Endothelial cell of umbilical vein (primary cell): ENCODE measurements around the gene CFLAR. TPM values are rescaled to one million over a fixed set of nuclear protein-coding genes. Genes with fewer than 3 reads are reported as not detected.

Experiments
- BruUV-seq: library from RNA; stranded (reverse); fragments of 400-500 nt; replicated peaks from 2 replicates; lab custom pipeline; 2021; lab: Mats Ljungman, UMichigan
- CTCF ChIA-PET: fragments of 300-600, 350-600 bp; sonication (Branson Sonifier 250); formaldehyde crosslinking; loops from one replicate; lab custom pipeline; 2021; ENCODE audit warnings: antibody characterized with exemption, inconsistent platforms; lab: Charles Lee
- POLR2A ChIA-PET: fragments of 300-600, 350-600 bp; sonication (Branson Sonifier 250); formaldehyde crosslinking; loops from one replicate; lab custom pipeline; 2021; ENCODE audit warnings: antibody characterized with exemption, inconsistent platforms; lab: Charles Lee
- DNase-seq: peaks from one replicate; pipeline ENCODE4 v3.0.0-alpha.2; 2011; ENCODE audit warnings: low read depth, low spot score
- FAIRE-seq: peaks from 2 replicates; lab custom pipeline; 2011; peaks lifted over from hg19 to GRCh38; lab: Jason Lieb, UNC
- H2AFZ ChIP-seq: 2 replicates; pipeline ENCODE4 v1.6.0; 2012; ENCODE audit warnings: low read depth, low read length, control low read depth, inconsistent platforms
- H3K27ac ChIP-seq: 2 replicates; pipeline ENCODE4 v1.5.1; 2011; ENCODE audit warnings: low read depth, mild to moderate bottlenecking, control low read depth, low read length, moderate library complexity; ENCODE audit not compliant: insufficient read depth
- H3K27me3 ChIP-seq, 2 experiments: 2 replicates each; pipeline versions ENCODE4 v1.6.0 to v1.6.1; 2011; ENCODE audit warnings: low read length in 2 of 2, mixed read lengths in 1 of 2; ENCODE audit not compliant: control insufficient read depth in 2 of 2, insufficient read depth in 2 of 2
- H3K36me3 ChIP-seq, 2 experiments: 2 replicates in 1 of 2; 3 replicates in 1 of 2; pipeline ENCODE4 v1.5.1; 2011; ENCODE audit warnings: low read length in 2 of 2, mild to moderate bottlenecking in 1 of 2, moderate library complexity in 1 of 2; ENCODE audit not compliant: control insufficient read depth in 2 of 2, insufficient read depth in 2 of 2; ENCODE audit errors: extremely low read depth in 1 of 2
- H3K4me1 ChIP-seq: 3 replicates; pipeline ENCODE4 v1.5.1; 2011; ENCODE audit warnings: mild to moderate bottlenecking, low read length; ENCODE audit not compliant: control insufficient read depth, insufficient read depth; ENCODE audit errors: extremely low read depth
- H3K4me2 ChIP-seq: 2 replicates; pipeline ENCODE4 v1.6.1; 2011; ENCODE audit warnings: low read length, control low read depth, mixed read lengths; ENCODE audit not compliant: insufficient read depth
- H3K4me3 ChIP-seq, 3 experiments: fragments of 200-600 bp in 1 of 3; sonication (generic), shearing (Covaris generic) in 1 of 3; replicated peaks in 1 of 3; 2 replicates each; pipeline ENCODE4 v1.5.1; 2011 to 2016; ENCODE audit warnings: control low read depth in 3 of 3, low read length in 3 of 3, mild to moderate bottlenecking in 2 of 3, inconsistent platforms in 1 of 3, low read depth in 1 of 3, moderate library complexity in 1 of 3; ENCODE audit not compliant: insufficient read depth in 1 of 3
- H3K79me2 ChIP-seq: 2 replicates; pipeline ENCODE4 v1.6.0; 2012; ENCODE audit warnings: low read length, inconsistent platforms; ENCODE audit not compliant: control insufficient read depth, insufficient read depth
- H3K9ac ChIP-seq: replicated peaks from 2 replicates; pipeline ENCODE3; 2011; ENCODE audit warnings: low read length, control low read depth; ENCODE audit not compliant: insufficient read depth; ENCODE audit errors: extremely low read depth
- H3K9me1 ChIP-seq: replicated peaks from 3 replicates; pipeline ENCODE4 v1.6.0; 2011; ENCODE audit warnings: mild to moderate bottlenecking, low read length; ENCODE audit not compliant: control insufficient read depth, insufficient read depth; ENCODE audit errors: extremely low read depth
- H3K9me3 ChIP-seq: replicated peaks from 2 replicates; pipeline ENCODE4 v1.5.1; 2012; ENCODE audit warnings: low read length, inconsistent platforms; ENCODE audit not compliant: control insufficient read depth, insufficient read depth
- H4K20me1 ChIP-seq: replicated peaks from 2 replicates; pipeline ENCODE3; 2011; ENCODE audit warnings: mild to moderate bottlenecking, low read length; ENCODE audit not compliant: control insufficient read depth, insufficient read depth; ENCODE audit errors: extremely low read depth
- EZH2 ChIP-seq: IDR thresholded peaks from 2 replicates; pipeline ENCODE4 v1.6.1; 2012; ENCODE audit warnings: borderline replicate concordance, low read depth, mild to moderate bottlenecking, moderate library complexity, low read length, inconsistent platforms; ENCODE audit not compliant: severe bottlenecking
- FOS ChIP-seq: IDR thresholded peaks from 2 replicates; pipeline ENCODE4 v1.6.1; 2011; ENCODE audit warnings: mild to moderate bottlenecking, low read length, moderate library complexity, borderline replicate concordance; ENCODE audit not compliant: insufficient read depth
- GATA2 ChIP-seq: IDR thresholded peaks from 2 replicates; pipeline ENCODE4 v1.7.0; 2011; ENCODE audit warnings: low read depth, mild to moderate bottlenecking, moderate library complexity, mixed read lengths, low read length; ENCODE audit not compliant: insufficient read length, insufficient read depth
- JUN ChIP-seq: IDR thresholded peaks from 2 replicates; pipeline ENCODE4 v1.6.1; 2011; ENCODE audit warnings: borderline replicate concordance, low read depth; ENCODE audit not compliant: insufficient read length, insufficient read depth
- MYC ChIP-seq: IDR thresholded peaks from one replicate; pipeline ENCODE4 v1.6.1; 2011; ENCODE audit warnings: mild to moderate bottlenecking, low read depth, low read length
- POLR2A ChIP-seq: IDR thresholded peaks from 2 replicates; pipeline ENCODE4 v1.6.1; 2012; ENCODE audit warnings: low read depth, mild to moderate bottlenecking, control low read depth, low read length
- POLR2AphosphoS5 ChIP-seq: IDR thresholded peaks from 2 replicates; pipeline ENCODE4 v1.6.1; 2012; ENCODE audit warnings: low read depth, mild to moderate bottlenecking, control low read depth, low read length, moderate library complexity; ENCODE audit not compliant: insufficient read depth
- dilution Hi-C: fragments of 300-500 bp; cut with MboI; formaldehyde crosslinking; loops from one replicate; pipeline ENCODE4 v1.15.0; 2019; ENCODE audit warnings: low sequenced_read_pairs; ENCODE audit not compliant: extremely low pct_ligation_motif_present
- intact Hi-C: fragments of 100-400 bp; cut with micrococcal nuclease; formaldehyde crosslinking; loops from one replicate; pipeline ENCODE4 v1.10.0; 2022
- polyA plus RNA-seq, 4 experiments: library from polyadenylated mRNA; depleted of rRNA in 3 of 4; stranded (reverse) in 3 of 4; unstranded in 1 of 4; fragments of >200 nt; gene quantifications; 2 replicates each; pipeline versions ENCODE4 v1.2.1 to v1.2.3, GENCODE V29; 2011 to 2012; ENCODE audit warnings: missing spikeins in 1 of 4
- total RNA-seq: library from RNA; stranded (reverse); gene quantifications from 2 replicates; pipeline ENCODE4 v1.2.3, GENCODE V29; 2021
- TF ChIP-seq, protein P1 (sequence below), 2 donors: IDR thresholded peaks; 1 replicate in 1 of 2; 2 replicates in 1 of 2; pipeline ENCODE4 v1.5.1; 2011; ENCODE audit warnings: low read length in 2 of 2, mild to moderate bottlenecking in 2 of 2, moderate library complexity in 2 of 2, control low read depth in 1 of 2, inconsistent platforms in 1 of 2, low read depth in 1 of 2; ENCODE audit not compliant: insufficient read depth in 1 of 2; ENCODE audit errors: extremely low read depth in 1 of 2
- TF ChIP-seq, protein P2 (sequence below): IDR thresholded peaks from 2 replicates; pipeline ENCODE4 v1.6.1; 2011; ENCODE audit not compliant: insufficient read depth, insufficient read length

Gene CFLAR
- total and polyA plus RNA-seq, 2 donors (not counting 3 experiments of a cell fraction or from before 2014, with no cell fraction given) = 104 to 260 TPM

DNA sequence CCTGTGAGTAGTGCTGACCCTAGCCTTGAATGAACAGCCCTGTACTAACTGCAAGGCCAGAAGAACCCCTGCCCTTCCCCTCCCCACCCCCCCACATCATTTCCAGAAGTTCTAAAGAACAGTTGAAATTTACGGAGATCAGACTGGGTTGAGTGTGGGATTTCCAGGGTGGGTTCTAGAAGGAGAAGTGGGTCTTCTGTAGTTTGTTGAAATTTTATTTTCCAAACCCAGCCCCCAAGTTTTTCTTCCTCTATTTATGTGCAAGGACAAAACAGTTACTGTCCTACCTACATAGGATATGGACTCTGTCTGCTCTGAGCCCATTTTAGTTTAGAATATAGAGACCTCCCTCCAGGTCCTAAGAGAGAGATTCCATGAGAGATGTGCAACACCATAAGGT lies 40.7 kb downstream of the CFLAR start:
- Histone ChIP-seq H3K4me2 (no peak overlapping the region), H3K9ac (no peak overlapping the region), H3K79me2 (peaks cover 30% of the 10 kb centered on the region), H3K4me1 (peaks cover 18% of the 10 kb centered on the region), H2AFZ (no peak overlapping the region), H3K36me3 (peaks cover 32 to 33% of the 10 kb centered on the region in 2 experiments), H3K9me1 (no peaks in the 10 kb centered on the region), H4K20me1 (no peaks in the 10 kb centered on the region), H3K9me3 (no peaks in the 10 kb centered on the region), H3K27ac (no peak overlapping the region), H3K27me3 (no peaks in the 10 kb centered on the region), H3K4me3 (no peak overlapping the region)
- intact Hi-C loops (no loop called here), dilution Hi-C loops (no loop called here)
- ChIA-PET POLR2A (no interaction called here), CTCF (interaction anchor here (2.8 to 4.5 kb wide), 2 partner anchors 10 to 40 kb away, joined by 50 to 140 read pairs; partner anchors contain the start of gene CFLAR)
- FAIRE-seq = no peak
- TF ChIP-seq MYC (no peak), POLR2A (no peak), JUN (no peak), POLR2AphosphoS5 (no peak), GATA2 (no peak), FOS (no peak), EZH2 (no peak)
- TF ChIP-seq, protein P1, sequence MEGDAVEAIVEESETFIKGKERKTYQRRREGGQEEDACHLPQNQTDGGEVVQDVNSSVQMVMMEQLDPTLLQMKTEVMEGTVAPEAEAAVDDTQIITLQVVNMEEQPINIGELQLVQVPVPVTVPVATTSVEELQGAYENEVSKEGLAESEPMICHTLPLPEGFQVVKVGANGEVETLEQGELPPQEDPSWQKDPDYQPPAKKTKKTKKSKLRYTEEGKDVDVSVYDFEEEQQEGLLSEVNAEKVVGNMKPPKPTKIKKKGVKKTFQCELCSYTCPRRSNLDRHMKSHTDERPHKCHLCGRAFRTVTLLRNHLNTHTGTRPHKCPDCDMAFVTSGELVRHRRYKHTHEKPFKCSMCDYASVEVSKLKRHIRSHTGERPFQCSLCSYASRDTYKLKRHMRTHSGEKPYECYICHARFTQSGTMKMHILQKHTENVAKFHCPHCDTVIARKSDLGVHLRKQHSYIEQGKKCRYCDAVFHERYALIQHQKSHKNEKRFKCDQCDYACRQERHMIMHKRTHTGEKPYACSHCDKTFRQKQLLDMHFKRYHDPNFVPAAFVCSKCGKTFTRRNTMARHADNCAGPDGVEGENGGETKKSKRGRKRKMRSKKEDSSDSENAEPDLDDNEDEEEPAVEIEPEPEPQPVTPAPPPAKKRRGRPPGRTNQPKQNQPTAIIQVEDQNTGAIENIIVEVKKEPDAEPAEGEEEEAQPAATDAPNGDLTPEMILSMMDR (IDR thresholded peaks at IDR 0.05; ENCODE audit: extremely low read depth in 1 of 2, insufficient read depth in 1 of 2, low read depth in 1 of 2, low read length in 2 of 2) = no peak
- TF ChIP-seq, protein P2, sequence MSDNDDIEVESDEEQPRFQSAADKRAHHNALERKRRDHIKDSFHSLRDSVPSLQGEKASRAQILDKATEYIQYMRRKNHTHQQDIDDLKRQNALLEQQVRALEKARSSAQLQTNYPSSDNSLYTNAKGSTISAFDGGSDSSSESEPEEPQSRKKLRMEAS = no peak
- no peak for DNase-seq
- BruUV-seq = no TSS peak
